Transverse colon (tissue), 4 donors: ENCODE results near the gene MDM2.

Experiments
- CTCF ChIP-seq, 5 experiments: fragments of 200-600 bp in 3 of 5; fragments of 450-650 bp in 2 of 5; sonication (generic) in 3 of 5; IDR thresholded peaks; 1 replicate in 2 of 5; 2 replicates in 3 of 5; pipeline ENCODE4 v1.5.1; 2016 to 2017; ENCODE audit warnings: antibody characterized with exemption in 5 of 5, inconsistent platforms in 3 of 5, mild to moderate bottlenecking in 2 of 5, moderate library complexity in 1 of 5
- EP300 ChIP-seq: sonication (generic); formaldehyde crosslinking; IDR thresholded peaks from one replicate; pipeline ENCODE4 v1.6.1; 2017; ENCODE audit warnings: antibody characterized with exemption, low read depth
- POLR2A ChIP-seq: fragments of 450-650 bp; IDR thresholded peaks from one replicate; pipeline ENCODE4 v1.6.1; 2016; ENCODE audit warnings: antibody characterized with exemption, mild to moderate bottlenecking, moderate library complexity
- POLR2AphosphoS5 ChIP-seq, 3 donors: sonication (generic); formaldehyde crosslinking; IDR thresholded peaks; one replicate each; pipeline ENCODE4 v1.6.1; 2016; ENCODE audit warnings: antibody characterized with exemption in 3 of 3

GRCh38 chr12:68864604-68865003 is 56.6 kb downstream of the MDM2 start:
- TF ChIP-seq CTCF (IDR thresholded peaks at IDR 0.05) (no peak), POLR2A (no peak), EP300 (no peak), POLR2AphosphoS5 (IDR thresholded peaks at IDR 0.05) (no peak)
